ENCODE data around the gene TLCD3B. TPM values are rescaled to one million over a fixed set of nuclear protein-coding genes. Genes with fewer than 3 reads are reported as not detected.

Gene TLCD3B
- total and polyA plus RNA-seq, 4 donors, result 0.05 to 0.65 TPM; not detected in 2

DNA sequence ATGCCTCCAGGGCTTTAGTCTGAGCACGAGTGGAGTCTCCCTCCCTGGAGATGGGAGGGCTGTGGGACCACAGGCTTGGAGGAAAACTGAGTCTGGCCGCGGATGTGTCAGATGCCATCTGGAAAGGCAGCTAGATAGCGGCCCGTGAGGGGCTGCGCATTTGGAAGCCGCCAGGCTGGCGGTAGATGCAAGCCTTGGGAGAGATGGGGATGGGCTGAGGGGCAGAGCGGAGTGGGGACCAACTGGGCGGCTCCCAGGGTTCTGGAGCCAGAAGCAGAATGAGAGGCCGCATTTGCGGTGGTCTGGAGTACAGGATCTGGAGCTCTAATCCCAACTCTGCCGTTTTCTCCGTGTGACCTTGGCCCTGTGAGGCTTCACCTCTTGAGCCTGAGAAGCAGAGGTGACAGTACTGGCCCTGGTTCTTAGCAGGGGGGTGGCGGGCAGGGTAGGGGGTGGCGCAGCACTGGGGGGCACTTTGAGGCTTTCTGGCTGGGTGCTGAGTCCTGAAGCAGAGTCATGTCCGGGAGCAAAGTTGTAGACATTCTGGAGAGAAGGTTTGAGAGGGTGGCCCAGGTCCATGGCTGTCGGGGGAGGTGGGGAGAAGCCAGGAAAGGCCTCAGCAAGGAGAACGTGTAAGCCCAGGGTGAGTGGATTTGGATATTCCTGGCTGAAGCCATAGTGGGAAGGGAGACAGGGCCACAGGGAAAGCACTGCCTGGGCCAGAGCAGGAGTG is 28.3 kb downstream of the TLCD3B start:
- WGBS, result 91% methylated on average over 19 of the region's 19 CpGs
- no peaks in the 10 kb centered on the region for H3K27me3 ChIP-seq (ENCODE audit: control insufficient read depth in 4 of 4, insufficient read depth in 4 of 4, low read length in 3 of 4)
- H3K4me1 ChIP-seq (ENCODE audit: control insufficient read depth in 4 of 4, insufficient read depth in 4 of 4, low read length in 3 of 4), result no peaks in the 10 kb centered on the region
- H3K9ac ChIP-seq (ENCODE audit: low read depth in 1 of 2, low read length in 2 of 2), result no peak overlapping the region
- H3K36me3 ChIP-seq (ENCODE audit: control insufficient read depth in 4 of 4, insufficient read depth in 3 of 4, low read depth in 1 of 4, low read length in 3 of 4), result peaks cover 0 to 10% (median 3%) of the 10 kb centered on the region in 4 donors
- no peaks in the 10 kb centered on the region for H3K9me3 ChIP-seq (ENCODE audit: control insufficient read depth in 4 of 4, low read length in 3 of 4)
- no peak overlapping the region for H3K27ac ChIP-seq (ENCODE audit: low read depth in 1 of 2, low read length in 2 of 2)
- H3K4me3 ChIP-seq (ENCODE audit: low read depth in 1 of 3, low read length in 3 of 3), result no peak overlapping the region
- TF ChIP-seq HNF4G (IDR thresholded peaks at IDR 0.05) (no peak), HNF4A (conservative IDR thresholded peaks at IDR 0.05) (no peak), GABPA (IDR thresholded peaks at IDR 0.05 in 1 of 2, conservative IDR thresholded peaks at IDR 0.05 in 1 of 2) (no peak), YY1 (IDR thresholded peaks at IDR 0.05) (no peak), TAF1 (conservative IDR thresholded peaks at IDR 0.05) (no peak), FOXA1 (IDR thresholded peaks at IDR 0.05) (no peak), SP1 (IDR thresholded peaks at IDR 0.05) (no peak), NR2F2 (IDR thresholded peaks at IDR 0.05) (no peak), RXRA (IDR thresholded peaks at IDR 0.05) (no peak), FOXA2 (IDR thresholded peaks at IDR 0.05) (no peak), RAD21 (IDR thresholded peaks at IDR 0.05) (no peak), JUND (IDR thresholded peaks at IDR 0.05) (no peak), EGR1 (IDR thresholded peaks at IDR 0.05; ENCODE audit: low read depth in 2 of 2) (no peak)
- TF ChIP-seq, protein P1, sequence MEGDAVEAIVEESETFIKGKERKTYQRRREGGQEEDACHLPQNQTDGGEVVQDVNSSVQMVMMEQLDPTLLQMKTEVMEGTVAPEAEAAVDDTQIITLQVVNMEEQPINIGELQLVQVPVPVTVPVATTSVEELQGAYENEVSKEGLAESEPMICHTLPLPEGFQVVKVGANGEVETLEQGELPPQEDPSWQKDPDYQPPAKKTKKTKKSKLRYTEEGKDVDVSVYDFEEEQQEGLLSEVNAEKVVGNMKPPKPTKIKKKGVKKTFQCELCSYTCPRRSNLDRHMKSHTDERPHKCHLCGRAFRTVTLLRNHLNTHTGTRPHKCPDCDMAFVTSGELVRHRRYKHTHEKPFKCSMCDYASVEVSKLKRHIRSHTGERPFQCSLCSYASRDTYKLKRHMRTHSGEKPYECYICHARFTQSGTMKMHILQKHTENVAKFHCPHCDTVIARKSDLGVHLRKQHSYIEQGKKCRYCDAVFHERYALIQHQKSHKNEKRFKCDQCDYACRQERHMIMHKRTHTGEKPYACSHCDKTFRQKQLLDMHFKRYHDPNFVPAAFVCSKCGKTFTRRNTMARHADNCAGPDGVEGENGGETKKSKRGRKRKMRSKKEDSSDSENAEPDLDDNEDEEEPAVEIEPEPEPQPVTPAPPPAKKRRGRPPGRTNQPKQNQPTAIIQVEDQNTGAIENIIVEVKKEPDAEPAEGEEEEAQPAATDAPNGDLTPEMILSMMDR (IDR thresholded peaks at IDR 0.05; ENCODE audit: low read depth, low read length, missing input control), result no peak
- TF ChIP-seq, protein P2, sequence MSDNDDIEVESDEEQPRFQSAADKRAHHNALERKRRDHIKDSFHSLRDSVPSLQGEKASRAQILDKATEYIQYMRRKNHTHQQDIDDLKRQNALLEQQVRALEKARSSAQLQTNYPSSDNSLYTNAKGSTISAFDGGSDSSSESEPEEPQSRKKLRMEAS (IDR thresholded peaks at IDR 0.05), result no peak
- TF ChIP-seq, protein P3, sequence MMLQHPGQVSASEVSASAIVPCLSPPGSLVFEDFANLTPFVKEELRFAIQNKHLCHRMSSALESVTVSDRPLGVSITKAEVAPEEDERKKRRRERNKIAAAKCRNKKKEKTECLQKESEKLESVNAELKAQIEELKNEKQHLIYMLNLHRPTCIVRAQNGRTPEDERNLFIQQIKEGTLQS (IDR thresholded peaks at IDR 0.05), result no peak
- TF ChIP-seq, protein P4, sequence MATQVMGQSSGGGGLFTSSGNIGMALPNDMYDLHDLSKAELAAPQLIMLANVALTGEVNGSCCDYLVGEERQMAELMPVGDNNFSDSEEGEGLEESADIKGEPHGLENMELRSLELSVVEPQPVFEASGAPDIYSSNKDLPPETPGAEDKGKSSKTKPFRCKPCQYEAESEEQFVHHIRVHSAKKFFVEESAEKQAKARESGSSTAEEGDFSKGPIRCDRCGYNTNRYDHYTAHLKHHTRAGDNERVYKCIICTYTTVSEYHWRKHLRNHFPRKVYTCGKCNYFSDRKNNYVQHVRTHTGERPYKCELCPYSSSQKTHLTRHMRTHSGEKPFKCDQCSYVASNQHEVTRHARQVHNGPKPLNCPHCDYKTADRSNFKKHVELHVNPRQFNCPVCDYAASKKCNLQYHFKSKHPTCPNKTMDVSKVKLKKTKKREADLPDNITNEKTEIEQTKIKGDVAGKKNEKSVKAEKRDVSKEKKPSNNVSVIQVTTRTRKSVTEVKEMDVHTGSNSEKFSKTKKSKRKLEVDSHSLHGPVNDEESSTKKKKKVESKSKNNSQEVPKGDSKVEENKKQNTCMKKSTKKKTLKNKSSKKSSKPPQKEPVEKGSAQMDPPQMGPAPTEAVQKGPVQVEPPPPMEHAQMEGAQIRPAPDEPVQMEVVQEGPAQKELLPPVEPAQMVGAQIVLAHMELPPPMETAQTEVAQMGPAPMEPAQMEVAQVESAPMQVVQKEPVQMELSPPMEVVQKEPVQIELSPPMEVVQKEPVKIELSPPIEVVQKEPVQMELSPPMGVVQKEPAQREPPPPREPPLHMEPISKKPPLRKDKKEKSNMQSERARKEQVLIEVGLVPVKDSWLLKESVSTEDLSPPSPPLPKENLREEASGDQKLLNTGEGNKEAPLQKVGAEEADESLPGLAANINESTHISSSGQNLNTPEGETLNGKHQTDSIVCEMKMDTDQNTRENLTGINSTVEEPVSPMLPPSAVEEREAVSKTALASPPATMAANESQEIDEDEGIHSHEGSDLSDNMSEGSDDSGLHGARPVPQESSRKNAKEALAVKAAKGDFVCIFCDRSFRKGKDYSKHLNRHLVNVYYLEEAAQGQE (IDR thresholded peaks at IDR 0.05), result no peak
- TF ChIP-seq, protein P5, sequence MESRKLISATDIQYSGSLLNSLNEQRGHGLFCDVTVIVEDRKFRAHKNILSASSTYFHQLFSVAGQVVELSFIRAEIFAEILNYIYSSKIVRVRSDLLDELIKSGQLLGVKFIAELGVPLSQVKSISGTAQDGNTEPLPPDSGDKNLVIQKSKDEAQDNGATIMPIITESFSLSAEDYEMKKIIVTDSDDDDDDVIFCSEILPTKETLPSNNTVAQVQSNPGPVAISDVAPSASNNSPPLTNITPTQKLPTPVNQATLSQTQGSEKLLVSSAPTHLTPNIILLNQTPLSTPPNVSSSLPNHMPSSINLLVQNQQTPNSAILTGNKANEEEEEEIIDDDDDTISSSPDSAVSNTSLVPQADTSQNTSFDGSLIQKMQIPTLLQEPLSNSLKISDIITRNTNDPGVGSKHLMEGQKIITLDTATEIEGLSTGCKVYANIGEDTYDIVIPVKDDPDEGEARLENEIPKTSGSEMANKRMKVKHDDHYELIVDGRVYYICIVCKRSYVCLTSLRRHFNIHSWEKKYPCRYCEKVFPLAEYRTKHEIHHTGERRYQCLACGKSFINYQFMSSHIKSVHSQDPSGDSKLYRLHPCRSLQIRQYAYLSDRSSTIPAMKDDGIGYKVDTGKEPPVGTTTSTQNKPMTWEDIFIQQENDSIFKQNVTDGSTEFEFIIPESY (IDR thresholded peaks at IDR 0.05), result no peak
- DNase-seq (ENCODE audit: low spot score), result no peak
